HS-5 (cell line): ENCODE data around the gene EZR.

Experiments used
- DNase-seq: peaks from one replicate; pipeline ENCODE4 v3.0.0-alpha.2; 2012; ENCODE audit warnings: low read depth

EZR gene

DNA sequence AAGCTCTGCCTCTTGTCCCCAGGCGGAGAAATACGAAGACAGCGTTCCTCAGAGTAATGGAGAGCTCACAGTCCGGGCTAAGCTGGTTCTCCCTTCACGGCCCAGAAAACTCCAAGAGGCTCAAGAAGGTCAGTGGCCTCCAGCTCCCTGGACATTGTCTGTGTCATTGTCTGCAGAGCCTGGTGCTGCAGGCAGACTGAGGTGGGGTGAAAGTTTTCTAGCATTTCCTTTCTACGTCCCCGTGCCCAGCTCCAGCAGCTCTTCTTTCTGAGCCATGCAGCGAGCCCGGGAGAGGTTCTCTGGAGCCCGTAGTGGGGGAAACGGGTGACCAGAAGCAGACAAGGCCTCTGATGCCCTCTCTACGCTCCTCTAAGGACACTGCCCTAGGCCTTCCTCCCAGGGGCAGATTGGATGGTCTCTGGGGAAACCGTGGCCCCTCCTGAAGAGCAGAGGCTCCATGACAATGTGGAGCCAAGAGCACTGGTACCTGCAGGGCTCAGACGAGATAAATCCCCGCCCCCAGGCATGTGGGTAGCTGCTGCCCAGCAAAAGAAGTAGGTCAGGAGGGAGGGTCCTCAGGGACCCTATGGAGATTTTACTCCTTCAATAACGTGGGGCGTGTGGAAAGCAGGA is 58.4 kb downstream of the EZR start:
- no peak for DNase-seq

DNA sequence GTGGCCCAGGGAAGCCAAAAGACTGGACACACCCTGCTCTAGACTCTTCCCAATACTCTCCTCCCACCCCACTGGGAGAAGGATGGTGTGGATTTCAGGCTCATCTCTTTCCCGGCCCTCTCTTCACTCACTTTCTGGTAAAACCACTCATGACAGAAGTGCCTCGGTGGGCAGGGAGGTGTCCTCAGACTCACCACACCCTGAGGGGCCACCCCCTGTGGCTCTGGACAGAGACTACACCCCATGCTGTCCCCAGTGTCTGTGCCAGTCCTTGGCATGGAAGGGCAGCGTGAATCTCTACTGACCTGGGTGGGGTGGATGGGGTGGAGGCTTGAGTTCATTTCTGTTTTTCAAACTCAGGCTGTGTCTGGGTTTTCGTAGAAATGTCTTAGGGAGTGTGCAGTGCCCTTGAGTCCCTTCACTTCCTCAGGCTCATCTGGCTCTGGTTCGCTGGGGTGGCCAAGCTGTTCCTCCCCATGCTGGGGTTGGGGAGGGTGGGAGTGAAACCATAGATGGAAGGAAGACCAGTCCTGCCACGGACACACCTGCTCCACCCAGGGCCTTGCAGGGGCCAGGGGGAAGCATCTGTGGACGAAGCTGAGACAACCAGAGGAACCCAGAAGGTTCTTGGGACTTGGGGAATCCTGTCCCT is 59.1 kb downstream of the EZR start:
- DNase-seq: no peak

DNA sequence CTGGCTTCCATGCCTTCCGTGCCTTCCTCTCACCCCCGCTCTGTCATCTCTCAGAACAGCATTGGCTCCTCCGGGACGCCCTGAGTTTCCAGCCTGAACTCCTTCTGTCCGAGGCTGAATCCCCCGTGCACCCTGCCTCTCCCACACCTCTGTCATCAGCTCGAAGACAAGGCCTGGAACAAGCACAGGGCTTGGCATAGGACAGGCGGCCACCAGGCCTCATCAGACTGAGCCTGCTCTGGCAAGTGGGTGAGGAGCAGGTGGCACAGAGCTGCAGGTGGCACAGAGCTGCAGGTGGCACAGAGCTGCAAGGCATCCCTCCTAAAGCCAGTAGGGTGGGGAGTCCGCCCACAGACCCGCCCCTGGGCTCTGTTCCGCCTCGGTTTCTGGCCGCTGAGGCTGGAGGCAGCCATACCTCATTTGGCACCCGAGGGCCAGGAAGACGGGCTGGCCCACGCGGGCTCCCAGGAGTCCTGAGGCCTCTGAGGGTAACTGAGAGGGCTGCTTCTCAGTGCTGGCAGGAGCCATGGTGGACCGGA is 60.2 kb downstream of the EZR start:
- DNase-seq: no peak

- DNase-seq: no peak
Measured at GRCh38 chr6:158758451-158758860, 60.7 kb downstream of the EZR start.

- no peak for DNase-seq
Measured at GRCh38 chr6:158757753-158758090, 61.4 kb downstream of the EZR start.

DNA sequence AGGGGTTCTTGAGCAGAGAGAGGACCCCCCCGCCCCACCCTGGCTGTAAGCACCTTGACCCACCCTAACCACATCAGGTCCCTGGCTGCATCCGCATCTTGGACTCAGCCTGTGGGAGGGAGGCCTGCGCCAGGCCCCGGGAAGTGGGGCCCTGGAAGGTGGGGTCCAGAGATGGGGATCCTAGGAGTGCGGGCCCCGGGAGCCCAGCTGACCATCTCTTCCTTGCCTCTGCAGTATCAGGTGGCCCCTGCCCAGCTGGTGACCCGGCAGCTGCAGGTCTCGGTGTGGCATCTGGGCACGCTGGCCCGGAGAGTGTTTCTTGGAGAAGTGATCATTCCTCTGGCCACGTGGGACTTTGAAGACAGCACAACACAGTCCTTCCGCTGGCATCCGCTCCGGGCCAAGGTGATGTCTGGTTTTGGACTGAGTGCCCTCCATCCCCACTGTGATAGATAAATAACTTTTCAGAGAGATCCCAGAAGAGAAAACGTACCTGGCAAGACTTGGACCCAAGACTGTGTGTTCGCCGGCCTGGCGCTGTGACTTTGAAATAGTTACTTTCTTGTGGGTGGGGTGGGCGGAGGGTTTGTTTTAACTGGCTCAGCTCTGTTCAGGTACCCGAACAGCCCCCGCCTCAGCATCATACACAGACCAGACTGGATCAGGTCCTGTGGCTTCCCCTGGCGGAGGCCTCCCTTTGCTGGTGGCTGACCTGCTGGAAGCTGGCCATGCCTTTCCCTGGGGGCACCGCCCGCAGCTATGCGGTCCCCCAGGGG is 62.0 kb downstream of the EZR start:
- no peak for DNase-seq

DNA sequence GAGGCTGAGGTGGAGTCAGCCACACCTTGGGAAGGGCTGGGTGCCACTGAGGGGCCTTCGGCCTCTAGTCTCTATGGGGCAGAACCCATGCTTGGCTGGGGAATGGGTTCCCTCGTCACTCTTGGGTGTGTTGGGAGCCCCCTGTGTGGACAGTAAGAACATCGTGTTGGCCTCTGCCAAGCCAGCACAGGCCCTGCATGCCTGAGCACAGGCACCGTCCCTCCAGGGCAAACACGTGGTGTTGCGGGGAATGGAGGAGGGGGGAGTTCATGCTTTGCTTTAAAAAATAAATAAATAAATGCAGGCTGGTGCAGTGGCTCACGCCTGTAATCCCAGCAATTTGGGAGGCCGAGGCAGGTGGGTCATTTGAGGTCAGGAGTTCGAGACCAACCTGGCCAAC is 63.0 kb downstream of the EZR start:
- DNase-seq: no peak

DNA sequence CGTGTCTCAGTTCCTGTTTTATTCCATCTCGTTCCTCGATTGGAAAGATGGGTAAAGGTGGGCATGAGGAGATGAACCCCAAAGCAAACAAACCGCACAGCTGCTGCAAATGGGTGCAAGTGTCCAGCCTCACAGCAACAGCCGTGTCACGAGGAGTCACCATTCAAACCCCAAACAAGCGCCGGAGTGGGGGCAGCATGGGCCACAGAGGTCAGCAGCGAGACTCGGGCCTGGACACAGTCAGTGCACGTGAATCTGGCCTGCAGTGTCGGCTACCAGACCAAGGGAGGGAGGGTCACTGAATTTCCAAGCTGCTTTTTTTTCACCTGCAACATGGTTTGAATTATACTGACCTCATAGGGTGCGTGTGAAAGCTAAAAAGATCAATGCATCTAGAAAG is 63.5 kb downstream of the EZR start:
- no peak for DNase-seq

DNA sequence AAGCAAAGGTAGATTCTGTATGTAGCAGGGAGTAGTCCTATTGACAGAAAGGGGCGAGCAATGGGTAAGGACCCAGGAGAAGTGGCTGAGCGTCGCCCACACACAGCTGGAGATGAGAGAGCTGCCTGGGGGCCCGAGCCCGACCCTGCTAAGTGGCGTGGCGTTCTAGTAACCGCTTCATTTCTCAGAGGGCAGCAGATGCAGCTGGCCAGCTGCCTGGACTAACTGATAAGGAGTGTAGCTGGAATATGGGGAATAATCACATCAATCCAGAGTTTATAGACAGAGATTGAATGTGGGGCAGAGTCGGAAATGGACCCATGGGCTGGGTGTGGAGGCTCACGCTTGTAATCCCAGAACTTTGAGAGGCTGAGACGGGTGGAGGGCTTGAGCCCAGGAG is 64.4 kb downstream of the EZR start:
- no peak for DNase-seq

DNA sequence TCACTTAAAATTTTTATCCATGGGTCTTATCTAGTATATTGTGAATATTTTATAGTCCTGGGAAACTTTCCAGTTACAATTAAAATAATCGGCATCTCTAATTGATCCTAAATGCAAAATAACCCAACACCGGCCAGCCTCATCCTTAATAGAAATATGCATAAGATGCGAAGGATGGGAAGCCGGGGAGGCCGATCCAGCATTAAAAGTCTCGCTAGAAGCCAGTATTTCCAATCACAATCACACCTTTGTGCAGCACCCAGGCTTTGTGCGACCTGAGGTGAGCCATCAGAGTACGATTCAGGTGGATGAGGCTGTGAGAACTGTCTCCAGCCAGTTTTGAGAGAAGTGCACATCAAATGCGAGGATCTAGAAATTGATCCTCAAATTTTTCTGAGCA is 65.4 kb downstream of the EZR start:
- no peak for DNase-seq

GRCh38 chr6:158752613-158753012 is 66.6 kb downstream of the EZR start:
- DNase-seq: no peak

GRCh38 chr6:158751921-158752320 is 67.2 kb downstream of the EZR start:
- no peak for DNase-seq

DNA sequence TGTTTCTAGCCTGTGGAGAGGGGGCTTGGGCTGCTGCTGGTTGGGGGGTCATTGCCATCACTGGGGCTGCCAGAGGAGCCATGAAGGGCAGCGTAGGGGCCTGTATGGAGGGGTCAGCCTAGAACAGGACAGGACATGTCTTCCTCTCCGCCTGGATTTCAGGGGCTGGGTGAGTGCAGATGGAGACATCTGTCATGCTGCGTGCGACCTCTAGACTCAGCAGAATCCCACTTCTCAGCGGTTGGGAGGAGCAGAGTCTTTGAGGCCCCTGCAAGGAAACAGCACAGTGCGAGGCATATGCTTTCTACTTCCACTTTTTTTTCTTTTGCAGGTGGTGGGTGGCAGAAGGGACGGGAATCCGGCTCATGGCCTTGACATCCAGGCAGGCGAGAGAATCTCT is 67.9 kb downstream of the EZR start:
- no peak for DNase-seq

DNA sequence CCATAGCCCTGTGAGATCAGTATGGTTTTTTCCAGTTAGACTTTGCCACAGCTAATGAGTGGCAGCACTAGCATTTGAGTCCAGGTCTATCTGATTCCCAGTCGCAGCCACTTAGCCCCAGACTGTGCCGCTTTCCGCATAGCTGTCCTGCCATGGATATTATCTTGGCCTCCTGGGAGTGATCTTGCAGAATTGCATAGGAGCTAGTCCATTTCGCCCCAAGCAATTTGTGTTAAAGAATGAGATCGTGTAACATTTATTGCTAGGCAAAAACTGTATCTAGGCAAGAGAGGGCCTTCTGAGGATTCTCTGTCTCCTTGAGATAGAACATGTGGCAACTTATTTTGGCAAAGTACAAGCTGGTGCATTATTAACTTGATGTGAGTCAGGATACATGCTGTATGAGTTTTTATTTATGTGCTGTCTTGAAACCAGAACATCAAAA is 74.2 kb downstream of the EZR start:
- DNase-seq: no peak

- no peak for DNase-seq
Measured at GRCh38 chr6:158743033-158743651, 76.0 kb downstream of the EZR start.

DNA sequence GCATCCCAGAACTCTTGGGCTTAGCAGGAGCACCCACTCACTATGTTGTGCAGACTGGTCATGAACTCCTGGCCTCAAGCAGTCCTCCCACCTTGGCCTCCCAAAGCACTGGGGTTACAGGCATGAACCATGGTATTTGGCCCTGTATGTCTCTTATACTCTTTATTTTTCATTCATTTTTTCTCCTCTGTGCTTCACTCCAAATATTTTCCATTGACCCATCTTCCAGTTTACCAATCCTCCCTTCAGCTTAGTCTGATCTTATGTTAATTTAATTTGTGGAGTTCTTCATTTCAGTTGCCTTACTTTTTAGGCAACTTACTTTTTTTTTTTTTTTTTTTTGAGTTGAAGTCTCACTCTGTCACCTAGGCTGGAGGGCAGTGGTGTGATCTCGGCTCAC is 79.5 kb downstream of the EZR start:
- no peak for DNase-seq

GRCh38 chr6:158737710-158738615 is 81.2 kb downstream of the EZR start:
- peak; percentile 52 for DNase-seq

DNA sequence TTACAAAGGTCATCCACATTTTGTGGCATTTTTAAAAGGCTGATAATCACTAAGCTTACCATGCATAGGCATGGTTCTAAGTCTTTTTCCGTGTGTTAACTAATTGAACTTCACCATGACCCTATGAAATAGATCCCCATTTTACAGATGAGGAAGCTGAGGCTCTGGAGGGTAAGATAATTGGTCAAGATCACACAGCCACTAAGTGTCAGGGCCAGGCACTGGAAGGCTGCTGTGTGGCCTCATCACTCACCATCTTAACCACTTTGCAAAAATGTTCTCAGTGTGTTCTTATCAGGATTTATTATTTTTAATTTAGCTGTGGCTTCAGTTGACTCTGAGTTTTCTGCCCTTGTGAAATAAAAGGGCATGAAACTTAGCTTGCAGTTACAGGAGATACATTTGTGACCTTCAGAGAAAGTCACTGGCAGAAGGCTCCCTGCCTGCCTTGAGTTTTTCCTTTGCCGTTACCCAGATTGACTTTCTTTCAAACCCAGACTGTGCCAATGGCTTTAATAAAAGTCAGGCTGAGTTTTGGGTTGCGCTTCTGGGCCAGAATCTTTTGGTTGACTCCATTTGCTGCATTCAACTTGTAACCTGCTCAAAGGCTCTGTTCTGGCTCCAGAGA is 82.0 kb downstream of the EZR start:
- DNase-seq: no peak

DNA sequence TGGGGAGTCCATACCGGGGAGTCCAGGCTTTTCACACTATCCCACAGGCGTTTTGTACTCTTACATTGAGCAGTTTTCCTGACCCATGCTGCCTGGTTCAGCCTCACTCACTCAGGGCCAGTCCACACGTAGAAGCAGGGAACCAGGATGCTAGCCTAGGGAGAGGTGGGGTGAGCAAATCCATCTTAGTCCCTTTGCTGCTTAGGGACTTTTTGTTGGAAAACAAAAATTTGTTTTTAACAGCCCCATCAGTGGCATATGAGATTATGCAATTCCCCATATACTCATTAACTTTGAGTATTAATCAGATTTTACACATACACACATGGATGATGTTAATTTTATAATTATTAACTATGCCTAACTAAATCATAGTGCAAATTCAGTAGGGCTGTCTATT is 84.2 kb downstream of the EZR start:
- DNase-seq: no peak

GRCh38 chr6:158730541-158730907 is 88.6 kb downstream of the EZR start:
- no peak for DNase-seq

- no peak for DNase-seq
Measured at GRCh38 chr6:158729906-158730540, 89.1 kb downstream of the EZR start.
